ENCODE results near the gene NTM.

Gene NTM

GRCh38 chr11:132347156-132348090 lies 977.0 kb downstream of the NTM start:
- Histone ChIP-seq H3K27ac (ENCODE audit: low read depth, low read length) (no peak overlapping the region), H3K27me3 (ENCODE audit: control insufficient read depth, low read length) (no peaks in the 10 kb centered on the region), H3K79me2 (ENCODE audit: control insufficient read depth, low read length) (no peaks in the 10 kb centered on the region), H3K4me2 (ENCODE audit: low read length) (no peak overlapping the region), H3K36me3 (ENCODE audit: control insufficient read depth, low read length) (no peaks in the 10 kb centered on the region), H3K4me1 (ENCODE audit: control insufficient read depth, low read length) (no peaks in the 10 kb centered on the region), H4K20me1 (ENCODE audit: control insufficient read depth, insufficient read depth, low read depth, low read length) (no peaks in the 10 kb centered on the region), H3K9me3 (ENCODE audit: control insufficient read depth, insufficient read depth, low read length) (no peaks in the 10 kb centered on the region), H3F3A (ENCODE audit: control insufficient read depth, insufficient read depth) (no peaks in the 10 kb centered on the region), H3K4me3 (ENCODE audit: low read length) (no peak overlapping the region), H3K9me2 (replicated peaks; ENCODE audit: control insufficient read depth, low read length) (no peaks in the 10 kb centered on the region)
- TF ChIP-seq CTCF (IDR thresholded peaks at IDR 0.05; ENCODE audit: low read depth, low read length, poor library complexity, severe bottlenecking) (no peak), EZH2phosphoT487 (IDR thresholded peaks at IDR 0.05; ENCODE audit: borderline replicate concordance, low read length) (no peak)

DNA sequence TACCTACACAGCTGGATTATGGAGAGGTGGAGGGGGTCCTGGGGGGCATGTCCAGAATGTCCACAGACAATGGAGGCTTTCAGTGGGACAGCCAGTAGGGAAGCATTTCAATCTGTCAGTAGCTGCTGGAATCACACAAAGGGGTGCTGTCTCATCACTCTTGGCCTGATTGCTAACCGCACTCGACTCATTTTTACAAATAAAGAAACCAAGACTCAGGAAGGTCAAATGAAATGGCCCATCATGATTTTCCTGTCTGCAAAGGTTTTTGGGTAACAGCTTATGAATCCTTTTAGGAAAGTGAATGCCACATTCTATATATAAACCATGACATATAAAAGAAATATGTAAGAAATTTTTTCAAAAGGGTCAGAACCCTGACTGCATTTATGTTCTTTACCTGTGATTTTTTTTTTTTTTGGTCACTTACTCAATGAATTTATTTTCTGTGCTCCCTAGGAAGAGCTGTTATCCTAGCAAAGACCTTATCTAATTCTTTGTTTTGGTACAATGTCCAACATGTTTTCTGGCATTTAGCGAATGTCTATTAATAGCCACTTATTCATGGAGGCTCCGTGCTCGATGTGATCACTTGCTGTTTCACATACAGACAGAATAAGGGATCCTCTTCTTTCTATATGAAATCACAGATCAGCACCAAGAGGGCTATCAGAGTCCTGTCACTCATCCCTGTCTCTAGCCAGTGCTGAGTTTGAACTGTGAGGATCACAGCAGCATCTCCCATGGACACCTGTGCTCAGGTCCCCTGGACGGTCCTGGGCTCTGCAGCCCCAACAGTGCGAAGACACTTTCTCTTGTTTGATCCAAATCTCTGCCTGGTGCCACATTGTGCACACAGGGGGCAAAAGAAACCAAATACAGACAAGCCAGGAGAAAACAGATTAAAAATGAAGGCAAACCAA lies 979.7 kb downstream of the NTM start:
- no peaks in the 10 kb centered on the region for H3F3A ChIP-seq (ENCODE audit: control insufficient read depth, insufficient read depth)
- H3K27me3 ChIP-seq (ENCODE audit: control insufficient read depth, low read length): no peaks in the 10 kb centered on the region
- no peaks in the 10 kb centered on the region for H4K20me1 ChIP-seq (ENCODE audit: control insufficient read depth, insufficient read depth, low read depth, low read length)
- H3K36me3 ChIP-seq (ENCODE audit: control insufficient read depth, low read length): no peaks in the 10 kb centered on the region
- no peaks in the 10 kb centered on the region for H3K9me3 ChIP-seq (ENCODE audit: control insufficient read depth, insufficient read depth, low read length)
- no peaks in the 10 kb centered on the region for H3K79me2 ChIP-seq (ENCODE audit: control insufficient read depth, low read length)
- H3K4me2 ChIP-seq (ENCODE audit: low read length): no peak overlapping the region
- no peaks in the 10 kb centered on the region for H3K9me2 ChIP-seq (replicated peaks; ENCODE audit: control insufficient read depth, low read length)
- TF ChIP-seq CTCF (IDR thresholded peaks at IDR 0.05; ENCODE audit: low read depth, low read length, poor library complexity, severe bottlenecking): no peak
- TF ChIP-seq EZH2phosphoT487 (IDR thresholded peaks at IDR 0.05; ENCODE audit: borderline replicate concordance, low read length): no peak
- no peak overlapping the region for H3K4me3 ChIP-seq (ENCODE audit: low read length)
- no peak overlapping the region for H3K27ac ChIP-seq (ENCODE audit: low read depth, low read length)
- H3K4me1 ChIP-seq (ENCODE audit: control insufficient read depth, low read length): no peaks in the 10 kb centered on the region

- Histone ChIP-seq H3K36me3 (ENCODE audit: control insufficient read depth, low read length) (no peaks in the 10 kb centered on the region), H3K4me1 (ENCODE audit: control insufficient read depth, low read length) (no peaks in the 10 kb centered on the region), H4K20me1 (ENCODE audit: control insufficient read depth, insufficient read depth, low read depth, low read length) (no peaks in the 10 kb centered on the region), H3K4me3 (ENCODE audit: low read length) (no peak overlapping the region), H3F3A (ENCODE audit: control insufficient read depth, insufficient read depth) (no peaks in the 10 kb centered on the region), H3K4me2 (ENCODE audit: low read length) (no peak overlapping the region), H3K27me3 (ENCODE audit: control insufficient read depth, low read length) (no peaks in the 10 kb centered on the region), H3K9me2 (replicated peaks; ENCODE audit: control insufficient read depth, low read length) (no peaks in the 10 kb centered on the region), H3K27ac (ENCODE audit: low read depth, low read length) (no peak overlapping the region), H3K9me3 (ENCODE audit: control insufficient read depth, insufficient read depth, low read length) (no peaks in the 10 kb centered on the region), H3K79me2 (ENCODE audit: control insufficient read depth, low read length) (no peaks in the 10 kb centered on the region)
- TF ChIP-seq CTCF (IDR thresholded peaks at IDR 0.05; ENCODE audit: low read depth, low read length, poor library complexity, severe bottlenecking): no peak
- no peak for TF ChIP-seq EZH2phosphoT487 (IDR thresholded peaks at IDR 0.05; ENCODE audit: borderline replicate concordance, low read length)
Observed at GRCh38 chr11:132351050-132351449, 980.6 kb downstream of the NTM start.
